Stimulated activated CD4-positive, alpha-beta T cell treated with anti-CD3 and anti-CD28 coated beads, Interleukin-4, amount 100 ng/mL, for 48 hours (primary cell): ENCODE measurements around the gene TFDP3.

ENCODE experiments used
- DNase-seq, 2 donors: peaks; one replicate each; pipeline ENCODE4 v3.0.0-alpha.2; 2020; ENCODE audit warnings: low read depth in 2 of 2

The TFDP3 gene, protein sequence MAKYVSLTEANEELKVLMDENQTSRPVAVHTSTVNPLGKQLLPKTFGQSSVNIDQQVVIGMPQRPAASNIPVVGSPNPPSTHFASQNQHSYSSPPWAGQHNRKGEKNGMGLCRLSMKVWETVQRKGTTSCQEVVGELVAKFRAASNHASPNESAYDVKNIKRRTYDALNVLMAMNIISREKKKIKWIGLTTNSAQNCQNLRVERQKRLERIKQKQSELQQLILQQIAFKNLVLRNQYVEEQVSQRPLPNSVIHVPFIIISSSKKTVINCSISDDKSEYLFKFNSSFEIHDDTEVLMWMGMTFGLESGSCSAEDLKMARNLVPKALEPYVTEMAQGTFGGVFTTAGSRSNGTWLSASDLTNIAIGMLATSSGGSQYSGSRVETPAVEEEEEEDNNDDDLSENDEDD

DNA sequence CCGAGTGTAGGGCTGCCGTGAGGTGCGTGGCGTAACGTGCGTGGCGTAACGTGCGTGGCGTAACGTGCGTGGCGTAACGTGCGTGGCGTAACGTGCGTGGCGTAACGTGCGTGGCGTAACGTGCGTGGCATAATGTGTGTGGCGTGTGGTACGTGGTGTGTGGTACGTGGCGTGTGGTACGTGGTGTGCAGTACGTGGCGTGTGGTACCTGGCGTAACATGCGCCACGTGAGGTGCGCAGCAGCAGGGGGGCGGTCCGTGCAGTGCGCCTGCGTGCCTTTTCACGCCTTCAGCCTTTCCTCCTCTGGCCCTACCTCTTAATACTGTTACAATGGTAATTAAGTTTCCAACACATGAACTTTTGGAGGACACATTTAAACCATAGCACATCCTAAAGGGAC is at the start of gene TFDP3:
Gene TFDP3 (minus strand): TSS at position 26 of the 400 bp plus-strand sequence. CDS start 95 bp downstream, outside the sequence.
- DNase-seq, result no peak

DNA sequence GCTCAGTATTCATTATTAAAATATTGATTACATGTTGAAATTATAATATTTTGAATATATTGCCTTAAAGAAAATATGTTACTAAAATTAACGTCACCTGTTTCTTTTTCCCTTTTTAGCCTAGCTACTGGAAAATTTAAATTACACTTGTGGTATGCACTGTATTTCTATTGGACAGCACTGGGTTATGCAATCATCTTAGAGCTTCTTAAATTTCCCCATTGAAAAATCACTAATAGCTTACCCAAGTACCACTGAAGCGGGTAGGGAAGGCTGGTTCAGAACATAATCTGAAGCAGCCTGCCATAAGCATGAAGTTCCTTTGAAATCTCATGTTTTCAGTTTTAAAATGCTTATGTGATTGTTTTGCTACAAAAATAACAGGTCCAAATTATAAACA is 49.5 kb upstream of the TFDP3 start:
- DNase-seq, result no peak

DNA sequence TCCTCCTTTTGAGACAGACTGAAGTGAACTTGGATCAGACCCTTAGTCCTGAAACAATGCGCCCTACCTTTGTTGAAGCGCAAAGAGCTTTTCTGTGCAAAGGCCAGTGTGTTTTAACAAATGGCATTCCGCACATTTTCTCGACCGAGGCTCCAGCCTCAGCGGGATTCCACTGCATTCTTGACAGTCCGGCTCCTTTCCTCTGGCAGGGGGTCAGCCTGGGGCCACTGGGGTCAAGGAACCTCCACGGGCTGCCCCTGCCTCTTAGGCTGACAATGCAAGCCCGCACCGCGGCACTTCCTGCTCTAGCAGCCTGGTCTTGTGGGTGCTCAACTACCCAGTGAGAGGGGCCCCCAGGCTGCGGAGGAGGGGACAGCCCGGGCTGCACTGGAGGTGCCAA is 47.2 kb upstream of the TFDP3 start:
- DNase-seq, result no peak

DNA sequence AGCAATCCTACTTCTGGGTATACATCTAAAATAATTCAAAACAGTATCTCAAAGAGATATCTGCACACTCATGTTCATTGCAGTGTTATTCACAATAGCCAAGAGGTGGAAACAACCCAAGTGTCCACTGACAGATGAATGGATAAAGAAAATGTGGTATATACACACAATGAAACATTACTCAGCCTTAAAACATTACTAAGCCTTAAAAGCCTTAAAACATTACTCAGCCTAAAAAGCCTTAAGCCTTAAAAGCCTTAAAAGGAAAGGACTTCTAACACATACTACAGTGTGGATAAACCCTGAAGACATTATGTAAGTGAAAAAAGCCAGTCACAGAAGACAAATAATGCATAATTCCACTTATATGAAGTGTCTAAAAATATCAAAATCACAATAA is 40.3 kb upstream of the TFDP3 start:
- DNase-seq, result no peak

DNA sequence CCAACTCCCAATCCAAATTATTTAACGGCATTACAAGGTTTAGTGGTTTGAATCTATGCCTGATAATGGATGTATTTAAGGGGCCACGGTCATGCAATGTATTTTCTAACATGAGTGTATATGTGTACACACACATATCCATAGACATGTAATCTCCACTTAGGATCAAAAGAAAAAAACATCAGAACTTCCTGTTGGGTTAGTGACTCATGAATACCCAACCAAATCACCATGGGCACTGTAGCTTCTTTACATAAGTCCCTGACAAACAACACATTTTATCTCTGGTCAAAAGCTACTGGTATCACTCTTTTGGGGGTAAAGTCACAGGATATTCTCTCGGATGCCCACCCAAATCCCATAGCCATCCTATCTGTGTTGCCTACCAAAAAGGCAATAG is 36.5 kb upstream of the TFDP3 start:
- DNase-seq, result no peak

DNA sequence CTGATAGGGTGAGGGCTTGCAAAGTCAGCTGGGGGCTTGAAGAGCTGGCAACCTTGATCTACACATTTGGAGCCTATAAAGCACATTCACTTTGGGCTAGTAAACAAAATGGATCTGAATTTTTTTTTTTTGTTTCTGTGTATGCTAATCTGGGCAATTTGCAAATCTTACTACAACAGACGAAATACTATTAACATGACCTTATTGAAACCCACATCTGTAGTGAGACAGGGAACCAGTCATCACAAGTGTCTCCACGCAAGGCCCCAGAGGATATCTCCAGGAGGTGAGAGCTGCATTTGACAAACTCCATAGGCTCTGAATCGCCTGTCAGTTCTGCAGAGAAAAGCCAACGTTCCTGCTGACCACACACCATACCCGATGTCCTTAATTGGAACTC is 33.0 kb upstream of the TFDP3 start:
- DNase-seq, result no peak

DNA sequence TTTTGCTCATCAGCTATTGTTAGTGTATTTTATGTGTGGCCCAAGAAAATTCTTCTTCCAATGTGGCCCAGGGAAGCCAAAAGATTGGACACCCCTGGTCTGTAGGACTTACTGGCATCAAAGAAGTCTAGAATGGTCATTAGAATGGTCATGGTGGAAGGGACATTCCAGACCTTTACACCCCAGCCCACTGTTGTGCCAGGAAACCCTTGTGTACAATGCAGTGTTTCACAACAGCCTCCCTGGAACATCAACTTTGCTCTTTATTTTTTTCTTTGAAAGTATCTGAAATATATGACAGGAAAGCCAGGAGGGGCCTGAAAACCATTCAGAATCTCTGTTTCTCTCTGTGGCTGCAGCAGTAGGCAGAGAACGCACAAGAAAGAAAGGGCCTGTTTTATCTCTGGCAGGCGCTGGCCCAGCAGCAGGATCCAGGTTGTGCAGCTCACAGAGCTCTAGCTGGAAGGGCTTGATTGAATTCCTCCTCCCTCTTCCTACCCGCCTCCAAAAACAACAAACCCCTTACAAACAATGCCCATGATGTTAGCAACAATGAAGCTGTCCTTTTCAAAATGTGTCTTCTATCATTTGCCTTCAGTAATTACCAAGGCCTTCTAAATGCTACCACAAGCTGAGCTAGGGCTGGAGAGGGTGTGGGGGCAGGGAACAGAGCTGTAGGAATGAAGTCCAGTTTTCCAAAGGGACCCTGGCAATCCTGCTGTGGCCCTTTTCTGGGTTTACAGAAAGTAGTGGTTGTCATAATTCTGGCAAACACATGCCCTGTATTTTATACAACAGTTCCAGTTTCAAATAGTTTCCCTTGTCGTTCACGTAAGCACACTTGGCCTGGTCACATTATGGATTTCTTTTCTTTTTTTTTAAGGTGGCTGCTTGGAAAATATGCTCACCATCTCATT is 32.3 kb upstream of the TFDP3 start:
- DNase-seq, result no peak

DNA sequence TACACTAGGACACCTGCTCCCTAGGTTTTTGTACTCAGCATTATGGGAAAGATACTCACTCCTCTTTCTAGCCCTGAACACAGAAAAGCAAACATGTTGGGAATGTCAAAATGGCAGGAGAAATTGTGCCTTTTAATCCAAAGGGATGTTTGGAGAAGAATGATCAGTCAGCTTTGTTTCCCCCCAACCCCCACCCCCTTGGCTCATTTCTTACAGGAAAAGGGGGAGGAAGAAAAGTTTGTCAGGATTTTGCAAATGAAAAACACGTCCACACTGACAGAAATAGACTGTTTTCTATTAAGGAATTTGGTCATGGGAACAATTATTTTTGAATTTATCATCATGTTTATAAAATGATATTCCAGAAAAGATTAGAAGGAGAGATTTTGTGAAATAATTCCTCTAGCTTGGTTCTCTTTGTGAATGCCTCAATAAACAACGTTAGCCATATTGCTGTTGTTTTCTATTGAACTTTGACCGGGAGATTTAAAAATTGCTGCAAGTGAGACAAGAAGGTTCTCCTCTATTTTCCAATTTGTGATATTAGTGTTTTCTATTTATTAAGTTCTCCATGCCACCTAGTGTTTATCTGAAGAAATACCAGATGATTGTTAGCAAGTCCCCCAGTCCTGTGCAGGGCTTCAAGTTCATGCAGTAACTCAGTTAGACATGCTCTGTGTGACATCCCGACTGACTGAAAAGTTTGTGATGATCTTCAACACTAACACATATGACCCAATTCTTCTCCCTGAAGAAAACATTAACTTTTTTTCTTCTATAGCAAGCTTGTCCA is 31.3 kb upstream of the TFDP3 start:
- DNase-seq, result no peak

DNA sequence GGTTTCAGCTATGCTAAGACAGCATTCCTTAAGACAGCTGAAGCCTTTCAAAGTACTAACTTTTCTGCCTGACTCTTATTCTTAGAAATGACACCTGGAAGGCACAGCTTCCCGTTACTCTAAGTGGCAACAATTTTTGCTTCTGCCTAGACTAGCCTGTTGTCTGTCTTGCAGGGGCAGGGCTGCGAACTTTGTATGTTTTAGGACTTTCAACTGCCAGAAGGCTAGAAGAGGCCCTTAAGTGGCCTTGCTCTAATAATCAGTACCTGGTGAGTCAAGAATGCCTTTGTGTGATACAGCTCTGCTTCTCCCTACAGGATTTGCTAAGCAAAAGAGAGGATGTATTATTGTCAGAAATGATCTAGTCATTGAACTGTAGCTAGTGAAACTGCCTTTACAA is 30.0 kb upstream of the TFDP3 start:
- DNase-seq, result no peak

DNA sequence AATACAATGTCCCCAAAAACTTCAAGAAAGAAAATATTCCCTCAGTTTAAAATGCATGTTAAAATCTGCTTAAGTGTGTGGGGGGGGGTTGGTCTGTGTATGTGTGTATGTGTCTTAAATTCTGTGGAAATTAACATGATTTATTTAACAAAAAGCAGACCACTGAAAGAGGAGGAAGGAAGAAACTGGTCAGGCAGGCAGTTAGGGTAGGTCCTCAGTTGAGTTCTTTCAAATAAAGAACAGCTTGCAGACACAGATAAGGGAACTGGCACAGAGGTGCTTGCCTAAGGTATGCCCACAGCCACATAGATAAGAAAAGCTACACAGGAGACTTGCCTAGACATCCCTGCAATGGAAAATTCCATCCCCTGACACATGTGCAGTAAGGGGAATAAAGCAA is 28.8 kb upstream of the TFDP3 start:
- no peak for DNase-seq

DNA sequence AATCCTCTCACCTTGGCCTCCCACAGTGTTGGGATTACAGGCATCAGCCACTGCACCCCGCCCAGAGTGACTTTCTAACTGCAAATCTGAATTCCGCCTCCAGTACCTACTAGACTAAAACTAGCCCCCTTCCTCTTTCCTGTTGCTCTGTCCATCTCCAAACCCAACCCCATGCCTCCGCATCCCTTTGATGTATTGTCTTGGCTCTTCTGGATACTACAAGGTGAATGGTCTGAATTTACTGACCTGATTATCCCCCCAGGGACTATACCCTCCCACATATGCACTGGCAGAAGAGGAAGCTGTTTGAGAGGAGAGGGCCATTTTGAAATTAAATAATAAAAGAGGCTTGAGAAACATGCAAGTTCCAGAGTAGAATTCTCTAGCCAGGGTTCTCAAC is 17.7 kb upstream of the TFDP3 start:
- DNase-seq, result no peak

DNA sequence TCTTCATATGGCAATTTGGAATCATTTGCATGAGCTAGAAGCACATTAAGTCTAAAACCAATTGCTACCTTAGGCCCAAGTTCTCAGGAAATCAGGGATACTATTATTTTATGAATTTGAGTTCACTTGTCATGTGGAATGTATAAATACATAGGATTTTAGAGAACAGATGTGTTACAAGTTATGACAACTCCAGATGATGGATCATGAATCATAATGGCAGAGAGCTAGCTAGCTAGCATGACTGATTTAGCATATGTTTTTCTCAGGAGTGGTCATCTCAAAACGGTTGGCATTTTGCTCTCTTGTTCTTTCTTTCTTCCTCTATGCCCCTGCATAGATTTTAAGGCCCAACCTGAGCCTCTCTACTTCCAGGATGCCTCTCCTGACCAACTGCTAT is 14.2 kb upstream of the TFDP3 start:
- no peak for DNase-seq

DNA sequence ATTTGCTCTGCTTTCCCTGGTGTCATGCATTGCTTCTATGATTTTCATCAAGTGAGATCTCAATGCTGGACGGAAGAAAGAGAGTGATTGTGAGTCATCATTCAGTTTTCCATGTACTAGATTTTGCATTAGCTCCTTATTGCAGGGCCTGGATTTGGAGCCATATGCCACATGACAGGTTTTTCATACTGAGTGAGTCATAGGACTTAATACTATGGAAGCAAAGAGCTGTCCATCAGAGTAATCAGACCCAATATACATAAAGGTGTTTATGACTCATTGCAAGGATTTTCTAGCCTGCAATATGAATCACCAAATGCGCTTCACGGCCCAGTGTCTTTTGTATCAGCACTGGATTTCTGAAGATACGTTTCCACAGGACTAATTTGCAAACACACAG is 11.2 kb upstream of the TFDP3 start:
- no peak for DNase-seq

DNA sequence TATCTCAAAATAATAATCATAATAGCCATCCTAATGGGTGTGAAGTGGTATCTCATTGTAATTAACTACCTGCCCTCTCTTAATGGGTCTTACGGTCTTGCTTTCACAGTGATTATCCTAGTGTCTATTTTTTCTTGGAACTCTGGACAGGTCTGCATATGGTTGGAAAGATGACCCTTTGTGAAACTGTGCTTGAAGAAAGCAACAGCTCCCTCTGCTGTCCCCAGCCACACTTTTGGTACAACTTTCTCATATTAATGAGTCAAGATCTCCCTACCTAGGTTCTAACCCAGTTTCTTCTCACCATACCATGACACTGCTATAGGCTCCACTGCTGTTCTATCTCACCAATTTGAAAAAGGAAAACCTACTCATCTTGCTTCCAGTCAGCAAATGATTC is 2.4 kb downstream of the TFDP3 start:
- no peak for DNase-seq

DNA sequence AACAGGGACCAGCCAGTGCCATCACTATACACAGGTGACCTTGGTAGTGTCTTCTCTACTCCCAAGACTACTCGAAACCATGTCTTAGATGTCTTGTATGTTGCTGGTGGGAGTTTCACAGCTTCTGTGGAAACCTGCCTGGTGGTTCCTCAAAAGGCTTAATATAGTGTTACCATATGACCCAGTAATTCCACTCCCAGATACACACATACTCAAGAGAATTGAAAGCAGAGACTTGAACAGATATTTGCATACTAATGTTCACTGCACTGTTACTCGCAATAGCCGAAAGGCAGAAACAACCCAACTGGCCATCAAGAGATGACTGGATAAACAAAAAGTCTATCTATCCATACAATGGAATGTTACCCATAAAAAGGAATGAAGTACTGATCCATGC is 3.1 kb downstream of the TFDP3 start:
- DNase-seq, result no peak

DNA sequence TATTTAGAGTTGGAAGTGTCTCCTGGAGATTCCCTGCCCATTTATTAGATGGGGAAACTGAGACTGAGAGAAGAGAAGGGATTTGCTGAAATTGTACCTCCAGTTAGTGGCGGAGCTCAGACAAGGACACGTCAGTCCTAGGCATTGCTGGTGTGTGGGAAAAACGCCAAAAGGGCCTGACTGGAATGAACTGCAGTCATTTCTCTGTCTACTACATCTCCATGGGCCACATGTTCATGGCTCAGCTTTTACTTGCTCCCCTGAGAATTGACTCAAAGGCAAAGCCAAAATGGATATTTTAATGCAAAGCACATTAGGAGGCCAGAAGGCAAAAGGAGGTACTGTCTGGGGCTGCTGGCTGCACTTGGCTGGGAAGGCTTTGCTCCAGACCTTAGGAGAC is 3.9 kb downstream of the TFDP3 start:
- no peak for DNase-seq

DNA sequence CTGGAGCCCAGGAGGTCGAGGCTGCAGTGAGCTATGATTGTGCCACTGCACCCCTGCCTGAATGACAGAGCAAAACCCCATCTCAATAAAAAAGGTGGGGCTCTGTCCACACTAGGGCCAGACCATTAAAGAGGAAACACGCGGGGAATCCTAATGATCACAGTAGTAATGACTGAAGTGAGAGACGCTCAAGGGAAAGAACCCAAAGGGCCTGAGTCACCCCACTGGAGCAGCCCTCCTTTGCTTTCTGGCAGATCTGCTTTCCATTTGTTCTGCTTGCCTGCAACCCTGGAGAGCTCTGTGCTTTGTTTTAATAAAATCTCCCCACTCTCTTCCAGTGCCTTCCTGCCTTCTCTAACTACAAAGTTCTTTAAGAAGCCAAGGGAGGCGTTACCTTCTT is 5.0 kb downstream of the TFDP3 start:
- no peak for DNase-seq

DNA sequence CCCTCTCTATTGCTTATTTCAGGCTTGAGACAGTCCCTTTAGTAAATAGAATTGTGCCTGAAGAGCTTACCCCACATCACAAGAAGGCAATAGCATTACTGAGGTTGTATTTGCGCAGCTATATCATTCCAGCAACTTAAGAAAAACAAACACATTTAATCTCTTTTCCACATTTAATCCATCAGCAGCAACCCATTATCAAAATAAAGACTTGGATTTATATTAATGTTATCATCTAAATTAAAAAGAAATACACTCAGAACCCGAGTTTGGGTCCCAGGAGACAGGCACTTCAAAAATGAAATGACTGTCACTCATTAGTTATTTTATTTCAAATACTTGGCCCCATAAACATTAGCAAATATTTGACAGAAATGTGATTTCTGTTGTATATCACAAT is 10.4 kb downstream of the TFDP3 start:
- DNase-seq, result no peak

DNA sequence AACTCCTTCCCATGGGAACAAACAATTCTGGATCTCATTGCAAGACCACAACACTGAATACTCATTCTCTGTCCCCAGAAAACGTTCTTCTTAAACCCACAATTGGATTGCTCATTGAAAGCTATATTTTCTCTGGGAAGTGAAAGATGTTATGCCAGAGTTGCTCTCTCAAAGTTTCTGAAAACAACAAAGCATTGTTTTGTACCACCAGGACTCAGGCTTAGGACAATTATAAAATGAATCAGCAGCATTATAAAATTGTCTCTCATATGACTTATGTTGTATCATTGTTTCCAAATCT is 26.5 kb downstream of the TFDP3 start:
- DNase-seq, result no peak

DNA sequence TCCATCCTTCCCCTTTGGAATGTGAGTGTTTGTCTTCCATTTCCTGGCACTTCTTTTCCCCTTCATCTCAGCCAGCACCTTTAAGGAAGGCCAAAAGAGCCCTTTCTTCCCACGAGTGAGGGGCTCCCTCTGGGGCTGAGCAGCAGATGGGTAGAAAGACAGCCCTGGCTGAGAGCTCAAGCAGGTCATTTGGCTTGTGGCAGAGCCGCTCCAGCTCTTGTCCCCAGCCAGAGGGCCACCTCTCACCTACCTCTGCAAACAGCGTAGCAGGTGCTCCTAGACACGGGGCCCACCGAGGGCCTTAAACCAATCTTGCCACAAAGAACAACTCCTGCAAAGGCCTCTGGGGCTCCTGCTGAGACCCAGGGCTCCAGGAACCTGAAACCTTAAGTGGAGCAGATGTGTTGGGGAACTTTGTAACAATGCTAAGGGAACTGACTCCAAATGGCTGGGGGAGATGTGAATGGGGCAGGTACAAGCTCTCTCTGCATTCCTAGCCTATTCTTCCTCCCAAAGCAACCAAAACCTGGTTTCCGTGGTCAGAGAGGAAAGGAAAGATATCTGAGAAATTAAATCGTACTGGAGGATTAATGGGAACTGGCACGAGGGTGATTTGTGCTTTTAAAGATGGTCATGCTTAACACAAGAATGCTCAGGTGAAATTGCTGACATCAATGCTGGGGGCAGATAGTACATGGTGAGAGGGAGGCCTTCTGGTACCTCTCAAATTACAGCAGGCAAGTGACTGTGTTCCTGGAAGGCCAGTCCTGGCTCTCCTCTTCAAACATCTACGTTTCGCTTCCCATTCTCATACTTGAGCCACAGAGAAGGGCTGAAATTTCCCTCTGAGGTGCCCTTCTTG is 27.0 kb downstream of the TFDP3 start:
- no peak for DNase-seq

DNA sequence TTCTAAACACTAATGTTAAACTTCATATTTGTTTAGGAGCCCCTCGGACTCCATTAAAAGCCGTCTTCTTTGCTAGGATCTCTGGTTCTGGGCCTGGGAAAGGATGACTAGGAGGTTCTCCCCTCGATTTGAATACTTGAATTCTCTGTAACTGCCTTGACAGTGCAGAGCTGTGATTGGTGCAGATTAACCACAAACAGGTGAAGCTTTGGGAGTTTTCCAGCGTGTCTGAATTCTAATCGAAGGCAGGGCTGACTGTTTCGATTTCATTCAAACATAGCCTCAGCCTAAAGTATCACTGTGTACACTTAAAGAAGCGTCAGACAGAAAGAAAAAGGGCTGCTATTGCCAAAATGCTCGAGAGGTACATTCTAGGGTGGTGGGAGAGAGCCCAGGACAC is 29.0 kb downstream of the TFDP3 start:
- DNase-seq, result no peak

DNA sequence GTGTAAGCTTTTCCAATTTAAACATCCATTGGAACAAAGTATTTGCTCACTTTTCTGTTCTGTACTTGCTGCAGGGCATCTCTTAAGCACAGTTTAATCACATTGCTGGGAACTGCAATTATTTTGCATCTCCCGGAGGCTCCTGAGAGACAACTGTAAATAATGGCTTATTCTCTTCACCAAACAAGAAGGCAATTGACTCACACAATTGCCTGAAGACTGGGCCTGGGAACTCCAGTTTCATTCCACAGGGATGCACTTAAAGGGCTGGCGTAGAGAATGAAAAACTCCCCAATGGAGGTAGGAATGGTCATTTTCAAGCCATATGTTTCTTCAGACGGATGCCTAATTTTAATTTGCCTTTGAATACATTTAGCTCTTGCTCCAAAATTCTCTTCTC is 29.5 kb downstream of the TFDP3 start:
- DNase-seq, result no peak
